MV-4-11 (cell line): ENCODE measurements around the gene GALNT16.
A peak's percentile ranks its signal among the peaks of the same experiment; 100 is the strongest.
"Not testable (repeated sequence)": the region's sequence is repeated elsewhere in the genome, so short reads cannot be mapped to it uniquely, and the experiment has no call there.

Experiments used
- DNase-seq: peaks from one replicate; lab custom pipeline; 2025; lab: John Stamatoyannopoulos, UW

Gene GALNT16

DNA sequence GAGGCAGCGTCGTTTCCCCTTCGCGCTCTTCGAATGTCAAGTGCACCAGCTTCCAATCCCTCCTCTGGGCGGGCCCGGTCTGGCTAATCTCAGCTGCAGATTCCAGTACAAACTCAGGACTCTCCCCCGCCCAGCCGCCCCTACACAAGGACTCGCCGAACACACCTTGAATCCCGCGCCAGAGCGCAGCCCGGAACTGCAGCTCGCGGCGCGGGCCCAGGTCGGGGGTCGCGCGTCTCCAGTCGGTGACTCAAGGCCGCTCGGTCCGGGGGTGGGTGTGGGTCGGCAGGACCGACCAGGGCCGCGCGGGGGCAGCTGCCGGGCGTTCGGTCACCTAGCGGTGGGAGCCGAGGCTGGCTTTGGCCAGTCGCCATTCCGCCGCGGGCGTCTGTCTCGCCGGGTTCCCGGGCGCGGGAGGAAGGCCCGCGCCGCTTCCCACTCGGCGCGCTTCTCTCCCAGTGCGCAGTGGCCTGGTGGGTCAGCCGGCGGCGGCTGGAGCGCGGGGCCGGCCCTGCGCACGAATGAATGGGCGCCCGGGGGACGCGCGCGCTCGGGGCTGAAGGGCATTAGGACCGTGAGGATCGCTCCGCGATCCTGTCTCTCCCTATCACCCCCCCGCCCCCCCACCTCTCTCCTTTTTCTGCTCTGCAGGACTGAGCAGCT, at the start of gene GALNT16:
GALNT16 (plus strand) TSS at position 632 of the 663 bp plus-strand sequence. CDS start 133 bp downstream, outside the sequence.
- DNase-seq = no peak

DNA sequence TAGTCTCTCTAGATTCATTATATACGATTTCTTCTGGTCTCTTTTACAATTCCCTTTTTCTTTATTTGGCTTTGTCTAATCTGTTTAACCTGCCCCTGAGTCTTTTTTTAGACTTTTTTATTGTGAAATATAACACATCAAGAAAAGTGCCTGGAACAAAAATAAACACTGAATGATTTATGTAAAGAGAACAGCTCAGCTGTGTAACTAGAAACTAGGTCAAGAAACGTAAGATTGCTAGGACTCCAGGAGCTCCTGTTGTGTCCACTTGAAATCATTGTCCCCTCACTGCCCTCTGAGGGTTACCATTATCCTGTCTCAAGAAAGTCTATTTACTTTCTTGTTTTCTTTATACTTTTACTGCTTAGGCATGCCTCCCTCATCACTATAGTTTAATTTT, 45.6 kb upstream of the GALNT16 start:
- DNase-seq = no peak

DNA sequence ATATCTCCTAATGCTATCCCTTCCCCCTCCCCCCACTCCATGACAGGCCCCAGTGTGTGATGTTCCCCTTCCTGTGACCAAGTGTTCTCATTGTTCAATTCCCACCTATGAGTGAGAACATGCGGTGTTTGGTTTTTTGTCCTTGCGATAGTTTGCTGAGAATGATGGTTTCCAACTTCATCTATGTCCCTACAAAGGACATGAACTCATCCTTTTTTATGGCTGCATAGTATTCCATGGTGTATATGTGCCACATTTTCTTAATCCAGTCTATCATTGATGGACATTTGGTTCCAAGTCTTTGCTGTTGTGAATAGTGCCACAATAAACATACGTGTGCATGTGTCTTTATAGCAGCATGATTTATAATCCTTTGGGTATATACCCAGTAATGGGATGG, 42.3 kb upstream of the GALNT16 start:
- DNase-seq = not testable (repeated sequence)

DNA sequence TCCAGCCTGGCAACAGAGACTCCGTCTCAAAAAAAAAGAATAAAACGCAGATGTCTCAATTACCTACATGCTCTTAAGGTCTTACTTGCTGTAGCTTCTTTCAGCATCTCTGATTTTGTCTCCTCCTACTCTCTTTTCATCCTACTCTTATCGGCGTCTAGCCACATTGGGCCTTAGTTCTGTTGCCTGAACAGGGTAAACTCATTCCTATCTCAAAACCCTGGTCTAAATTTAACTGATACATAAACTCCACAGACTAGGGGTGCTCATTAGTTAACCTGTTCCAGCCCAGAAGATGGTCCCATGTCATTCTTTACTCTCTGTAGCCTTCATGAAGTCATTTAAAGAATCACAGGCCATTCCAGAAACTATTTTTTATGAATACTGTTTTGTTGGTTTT, 35.0 kb upstream of the GALNT16 start:
- DNase-seq = no peak

DNA sequence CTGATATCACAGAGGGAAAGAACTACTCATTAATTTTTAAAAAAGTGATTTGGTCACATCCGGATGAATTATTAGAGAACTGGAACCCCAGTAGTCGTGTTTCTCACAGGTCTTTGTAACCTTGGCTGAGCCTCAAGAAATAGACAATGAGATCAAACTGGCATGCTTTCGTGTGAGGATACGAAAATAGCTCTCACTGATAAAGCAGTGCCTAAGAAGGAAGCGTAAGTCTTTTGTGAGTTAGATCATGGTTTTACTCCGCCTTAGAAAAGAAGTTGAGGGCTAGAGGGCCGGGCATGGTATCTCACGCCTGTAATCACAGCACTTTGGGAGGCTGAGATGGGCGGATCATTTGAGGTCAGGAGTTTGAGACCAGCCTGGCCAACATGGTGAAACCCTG, 33.8 kb upstream of the GALNT16 start:
- DNase-seq = no peak

DNA sequence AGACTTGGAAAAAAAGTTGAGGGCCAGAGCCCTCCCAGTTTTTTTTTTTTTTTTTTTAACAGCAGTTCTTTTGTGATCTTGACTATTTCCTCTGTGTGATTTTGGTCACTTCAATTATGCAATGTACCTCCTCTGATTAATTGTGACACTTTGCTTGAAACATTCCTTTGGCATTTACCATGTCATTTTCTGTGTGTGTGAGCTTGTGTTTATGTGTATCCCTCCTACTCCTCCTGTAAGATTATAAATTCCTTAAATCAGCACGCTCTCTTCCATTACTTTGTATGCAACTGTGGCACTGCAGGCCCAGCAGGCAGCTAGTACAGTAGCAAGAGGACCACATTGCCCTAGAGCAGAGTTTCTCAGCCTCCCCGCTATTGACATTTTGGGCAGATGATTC, 33.2 kb upstream of the GALNT16 start:
- peak; percentile 6 for DNase-seq

DNA sequence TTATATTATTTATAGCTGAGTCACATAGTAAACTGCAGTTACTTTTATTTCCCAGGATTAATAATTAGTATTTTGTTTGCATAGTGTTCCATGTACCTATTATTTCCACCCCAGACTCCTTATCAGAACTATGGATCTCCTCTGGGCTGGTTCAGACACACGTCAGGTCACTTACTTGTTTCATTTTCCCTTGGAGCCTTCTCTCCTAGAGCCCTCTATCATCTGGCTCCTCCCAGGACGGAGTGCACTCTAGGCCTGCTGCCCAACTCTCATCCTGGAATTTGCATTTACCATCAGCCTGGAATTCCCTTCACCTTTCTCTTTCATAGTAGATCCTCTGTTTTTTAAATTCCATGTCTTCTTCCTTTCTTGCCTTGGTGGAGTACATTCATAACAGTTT, 28.5 kb upstream of the GALNT16 start:
- no peak for DNase-seq

DNA sequence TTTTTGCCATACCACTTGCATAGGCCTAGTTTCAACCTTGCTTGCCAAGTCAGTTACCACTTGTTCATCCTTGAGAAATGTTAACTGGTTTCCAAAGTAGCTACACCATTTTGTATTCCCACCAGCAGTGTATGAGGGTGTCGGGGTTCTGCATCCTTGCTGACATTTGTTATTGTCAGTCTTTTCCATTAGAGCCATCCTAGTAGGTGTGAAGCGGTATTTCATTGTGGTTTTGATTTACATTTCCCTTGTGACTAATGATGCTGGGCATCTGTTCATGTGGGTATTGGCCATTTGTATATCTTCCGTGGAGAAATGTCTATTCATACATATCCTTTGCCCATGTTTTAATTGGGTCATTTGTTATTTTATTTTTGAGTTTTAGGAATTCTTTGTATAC, 27.6 kb upstream of the GALNT16 start:
- no peak for DNase-seq

DNA sequence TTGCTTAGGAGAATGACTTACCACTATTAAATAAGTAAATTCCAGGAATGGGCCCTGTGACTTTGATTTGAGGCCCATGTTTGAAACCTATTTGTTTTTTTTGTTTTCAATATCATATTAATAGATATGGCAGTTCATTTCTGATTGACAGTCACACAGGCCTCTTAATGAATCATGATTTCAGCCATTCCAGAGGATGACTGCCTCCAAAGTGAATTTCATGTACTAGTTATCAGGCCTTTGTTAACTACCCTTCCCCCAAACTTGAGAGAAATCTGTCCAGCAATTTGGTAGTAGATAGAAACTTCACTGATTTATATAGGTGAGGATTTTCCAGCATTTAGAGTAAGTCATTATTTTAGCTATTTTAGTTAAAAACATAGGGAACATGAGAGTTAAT, 25.9 kb upstream of the GALNT16 start:
- DNase-seq = no peak

DNA sequence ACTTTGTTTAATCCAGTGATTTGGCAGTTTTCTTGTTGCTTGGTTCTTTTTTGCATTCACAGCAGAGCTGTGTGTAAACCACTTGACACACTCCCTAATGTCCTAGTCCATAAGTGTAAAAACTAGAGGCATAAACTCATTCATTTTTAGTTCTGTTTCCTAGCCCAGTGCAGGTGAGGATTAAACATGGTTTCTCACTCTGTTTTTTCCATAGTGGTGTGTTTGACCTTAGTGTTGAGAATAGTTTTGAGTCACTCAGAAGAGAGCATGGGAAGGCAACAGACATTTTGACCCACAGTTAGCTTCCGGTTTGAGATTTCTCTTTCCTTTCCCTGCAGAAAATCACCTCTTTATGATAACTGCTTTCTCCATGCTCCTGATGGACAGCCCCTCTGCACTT, 24.2 kb upstream of the GALNT16 start:
- DNase-seq = no peak

DNA sequence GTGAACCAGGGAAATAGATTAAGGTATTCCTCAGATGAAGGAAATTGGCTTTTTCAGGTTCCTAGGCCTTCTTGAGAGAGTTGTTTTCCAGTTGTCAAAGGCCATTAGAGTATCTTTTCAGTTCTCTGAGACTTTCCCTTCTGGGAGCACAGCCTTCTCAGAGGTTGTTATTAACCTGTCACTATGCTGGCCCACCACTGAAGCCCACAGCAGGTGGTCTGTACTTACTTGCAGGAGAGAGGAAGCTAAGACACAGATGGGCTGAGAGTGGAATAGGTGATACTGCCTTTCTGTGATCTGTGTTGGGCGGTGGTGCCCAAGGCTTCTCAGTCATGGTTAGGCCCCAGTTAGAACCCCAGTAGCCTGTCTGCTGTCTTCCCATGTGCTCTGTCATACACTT, 22.8 kb upstream of the GALNT16 start:
- DNase-seq = no peak

DNA sequence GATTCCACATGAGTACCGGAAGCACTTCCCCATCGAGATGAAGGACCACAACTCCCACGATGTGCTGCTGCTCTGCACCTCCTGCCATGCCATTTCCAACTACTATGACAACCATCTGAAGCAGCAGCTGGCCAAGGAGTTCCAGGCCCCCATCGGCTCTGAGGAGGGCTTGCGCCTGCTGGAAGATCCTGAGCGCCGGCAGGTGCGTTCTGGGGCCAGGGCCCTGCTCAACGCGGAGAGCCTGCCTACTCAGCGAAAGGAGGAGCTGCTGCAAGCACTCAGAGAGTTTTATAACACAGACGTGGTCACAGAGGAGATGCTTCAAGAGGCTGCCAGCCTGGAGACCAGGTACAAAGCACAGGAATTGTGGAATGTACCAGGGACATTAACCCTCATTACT, 22.4 kb upstream of the GALNT16 start:
- no peak for DNase-seq

DNA sequence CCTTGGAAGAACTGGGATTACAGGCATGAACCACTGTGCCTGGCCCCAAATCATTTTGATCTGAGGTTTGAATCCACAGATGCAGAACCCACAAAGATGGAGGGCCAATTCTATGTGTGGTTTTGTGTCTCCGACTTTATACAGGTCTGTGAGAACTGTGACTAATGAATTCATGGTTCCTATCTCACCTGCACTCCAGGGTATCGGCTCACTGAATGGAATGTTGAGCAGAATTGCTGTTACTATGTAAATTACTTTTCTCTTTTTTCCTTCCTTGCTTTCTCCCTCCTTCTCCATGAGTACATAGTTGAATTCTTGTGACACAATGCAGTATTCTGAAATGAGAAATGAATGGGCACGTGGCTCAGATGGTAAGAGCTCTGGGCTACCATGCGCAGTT, 21.1 kb upstream of the GALNT16 start:
- no peak for DNase-seq

DNA sequence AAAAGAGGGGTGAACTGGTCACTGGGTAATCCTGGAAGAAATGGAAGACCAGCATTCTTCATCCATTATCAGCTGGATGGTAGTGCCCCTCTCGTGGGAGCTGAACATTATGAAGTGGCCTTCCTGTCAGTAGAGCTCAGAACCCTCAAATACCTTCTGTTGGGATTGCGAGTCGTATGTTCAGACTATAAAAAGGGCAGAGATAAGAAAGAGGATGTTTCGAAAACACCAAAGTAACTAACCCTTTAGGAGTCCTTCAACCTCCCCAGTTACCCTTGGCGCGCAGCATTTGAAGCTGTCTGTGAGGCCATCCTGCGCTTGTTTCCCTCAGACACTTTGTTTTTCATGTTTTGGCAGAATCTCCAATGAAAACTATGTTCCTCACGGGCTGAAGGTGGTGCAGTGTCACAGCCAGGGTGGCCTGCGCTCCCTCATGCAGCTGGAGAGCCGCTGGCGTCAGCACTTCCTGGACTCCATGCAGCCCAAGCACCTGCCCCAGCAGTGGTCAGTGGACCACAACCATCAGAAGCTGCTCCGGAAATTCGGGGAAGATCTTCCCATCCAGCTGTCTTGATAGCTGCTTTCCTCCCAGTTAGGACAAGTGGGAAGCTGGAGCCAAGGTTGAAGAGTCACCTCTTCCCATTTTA, 19.3 kb upstream of the GALNT16 start:
- peak; percentile 45 for DNase-seq

DNA sequence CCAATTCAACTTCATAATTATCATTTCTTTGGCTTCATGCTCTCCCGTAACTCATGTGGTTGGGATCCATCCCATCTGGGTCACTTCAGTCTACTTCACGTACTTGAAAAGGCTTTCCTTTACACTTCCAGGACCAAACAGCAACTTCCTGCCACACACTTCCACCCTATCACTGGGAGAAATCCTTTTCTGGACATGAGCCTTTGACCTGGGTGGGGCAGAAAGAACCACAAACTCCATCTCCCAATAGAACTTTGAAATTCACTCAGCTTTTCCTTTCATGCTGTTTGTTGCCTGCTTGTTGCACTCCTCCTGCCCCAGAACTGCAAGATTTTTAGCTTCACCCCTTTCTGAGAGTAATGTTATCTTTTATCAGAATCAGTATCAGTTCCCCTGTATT, 18.4 kb upstream of the GALNT16 start:
- DNase-seq = no peak

DNA sequence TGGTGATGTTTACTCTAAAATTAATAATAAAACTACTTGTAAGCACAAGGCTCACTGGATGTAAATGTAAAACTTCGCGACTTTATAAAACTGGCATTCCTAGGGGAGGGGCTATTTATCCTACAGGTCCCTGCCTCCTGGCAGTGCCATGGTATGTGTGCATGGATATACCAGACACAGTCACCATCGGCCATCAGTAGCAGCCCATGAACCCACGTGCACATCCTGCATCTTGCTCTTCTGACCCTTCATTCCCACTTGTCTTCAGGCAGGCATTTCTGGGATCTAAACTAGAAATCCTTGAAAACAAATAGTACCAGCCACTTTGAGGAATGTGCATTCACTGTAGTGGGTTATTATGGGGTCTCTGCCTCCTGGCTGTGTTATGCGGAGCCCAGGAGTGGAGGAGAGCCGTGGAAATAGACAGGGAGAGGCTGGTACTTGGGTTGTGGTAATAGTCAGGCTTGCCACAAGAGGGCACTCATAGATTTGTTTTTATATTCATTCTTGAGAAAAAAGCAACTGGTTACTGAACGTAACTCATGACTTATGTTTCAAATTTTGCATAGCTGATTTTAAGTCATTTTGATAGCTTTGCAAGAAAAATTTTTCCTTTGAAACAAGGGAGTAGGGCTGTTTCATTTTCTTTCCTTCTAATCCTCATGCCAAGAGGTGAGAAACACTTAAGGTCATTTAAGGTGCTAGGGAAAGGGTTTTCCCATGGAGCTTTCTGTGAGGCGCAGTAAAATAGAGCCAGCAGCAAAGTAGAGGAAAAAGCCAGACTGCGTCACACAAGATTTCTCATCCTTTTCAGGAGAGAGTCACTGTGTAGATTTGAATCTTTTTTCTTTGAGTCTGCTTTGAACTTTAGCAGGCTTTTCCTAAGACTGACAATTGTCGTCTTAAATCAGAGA, 17.4 kb upstream of the GALNT16 start:
- DNase-seq = peak; percentile 66

DNA sequence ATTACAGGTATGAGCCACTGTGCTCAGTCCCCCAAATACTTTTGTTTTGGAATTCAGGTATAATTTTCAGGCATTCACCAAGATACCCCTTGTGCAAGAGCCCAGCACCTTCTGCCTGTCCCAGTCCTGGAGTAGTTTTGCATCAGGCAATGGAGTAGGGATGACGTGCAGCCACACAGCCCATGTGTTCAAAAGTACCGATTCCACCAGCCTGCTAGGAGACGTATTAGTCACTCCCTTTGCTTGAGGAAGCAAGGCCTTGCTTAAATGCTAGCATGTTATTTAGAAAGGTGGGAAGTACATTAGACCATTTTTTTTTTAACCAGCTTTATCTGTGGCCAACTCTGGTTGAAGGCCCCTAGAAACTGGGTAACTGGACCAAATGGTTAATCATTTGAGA, 15.0 kb upstream of the GALNT16 start:
- no peak for DNase-seq

DNA sequence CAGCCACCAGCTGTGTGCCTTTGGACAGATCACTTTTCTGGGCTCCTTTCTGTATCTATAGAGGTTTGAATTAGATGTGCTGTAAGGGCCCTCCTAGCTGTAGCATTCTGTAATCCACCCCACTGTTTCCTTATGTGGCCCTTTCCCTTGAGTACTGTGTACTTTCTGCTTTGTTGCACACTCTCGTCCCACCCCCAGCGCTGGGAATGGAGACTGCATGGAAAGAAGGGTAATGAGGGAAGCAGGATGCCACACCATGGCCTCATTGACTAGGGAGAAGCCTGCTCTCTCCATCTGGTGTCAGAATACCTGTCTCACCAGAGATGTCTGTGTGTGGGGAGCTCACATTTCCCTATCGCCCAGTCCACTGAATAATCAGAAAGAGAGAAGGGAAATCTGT, 13.6 kb upstream of the GALNT16 start:
- no peak for DNase-seq

DNA sequence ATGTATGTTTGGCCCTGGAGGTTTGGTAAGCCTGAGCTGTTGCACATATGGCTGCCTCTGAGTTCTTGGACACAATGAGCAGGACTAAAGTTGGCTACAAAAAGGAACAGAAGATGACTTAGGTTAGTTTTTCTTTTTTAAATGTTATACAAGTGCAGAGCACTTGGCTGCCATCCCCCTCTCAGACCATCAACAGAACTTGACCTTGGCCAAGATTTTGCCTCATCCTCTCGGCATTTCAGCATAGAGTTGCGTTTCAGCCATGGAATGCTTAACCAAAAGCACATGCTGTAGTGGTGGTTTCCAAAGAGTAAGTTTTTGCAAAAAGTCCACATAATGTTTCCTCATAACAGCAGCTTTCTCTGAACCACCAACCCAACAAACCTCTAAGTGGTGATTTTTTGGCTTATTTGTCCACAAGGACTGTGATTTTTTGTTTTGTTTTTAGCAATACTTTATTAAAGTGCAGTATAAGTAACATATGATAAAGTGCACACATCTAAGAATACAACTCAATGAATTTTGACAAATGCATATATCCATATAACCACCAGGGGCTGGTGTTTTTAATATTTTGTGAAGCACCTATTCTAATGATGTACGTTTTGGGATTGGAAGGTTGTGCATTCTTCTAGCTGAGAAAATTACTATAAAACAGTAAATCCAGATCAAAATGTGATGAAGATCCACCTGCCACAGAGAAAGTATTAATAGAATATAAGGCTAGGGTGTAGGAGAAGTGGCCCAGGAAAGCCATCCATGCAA, 12.1 kb upstream of the GALNT16 start:
- DNase-seq = no peak

DNA sequence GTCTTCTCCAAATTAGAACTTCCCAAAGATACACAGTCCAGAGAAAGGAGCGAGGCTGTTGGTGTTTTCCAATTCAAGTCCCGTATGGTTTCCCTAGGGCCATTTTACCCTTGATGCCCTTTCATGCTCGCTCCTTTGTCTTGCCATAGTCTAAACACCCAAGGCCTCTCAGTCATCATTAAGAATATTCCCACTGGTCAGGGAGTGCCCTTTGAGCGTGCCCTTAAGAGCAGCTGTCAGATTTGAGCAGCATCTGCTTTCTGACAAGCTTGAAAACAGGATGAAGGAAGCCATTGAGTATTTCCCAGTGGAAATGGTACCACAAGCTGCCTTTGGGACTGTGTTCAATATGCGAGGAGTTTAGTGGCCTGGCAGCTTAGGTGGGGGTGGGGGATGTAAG, 10.4 kb upstream of the GALNT16 start:
- no peak for DNase-seq

DNA sequence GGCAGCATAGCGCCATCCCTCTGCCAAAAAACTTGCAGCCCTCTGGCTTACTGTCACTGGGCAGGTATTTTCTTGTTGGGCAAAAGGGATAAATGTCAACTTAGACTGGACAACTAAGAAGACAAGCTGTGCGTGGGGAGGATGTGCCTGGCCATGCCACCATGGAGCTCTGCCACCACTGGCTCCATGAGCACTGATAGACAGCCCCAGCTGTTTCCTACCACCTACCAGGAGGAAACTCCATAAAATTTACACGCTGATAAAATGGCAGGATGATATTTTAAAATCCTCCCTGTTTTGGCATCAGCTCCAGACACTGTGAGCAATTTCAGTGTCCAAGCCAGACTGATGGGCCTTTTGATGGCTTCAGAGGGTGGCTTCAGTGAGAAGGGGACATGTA, 7.1 kb upstream of the GALNT16 start:
- no peak for DNase-seq

DNA sequence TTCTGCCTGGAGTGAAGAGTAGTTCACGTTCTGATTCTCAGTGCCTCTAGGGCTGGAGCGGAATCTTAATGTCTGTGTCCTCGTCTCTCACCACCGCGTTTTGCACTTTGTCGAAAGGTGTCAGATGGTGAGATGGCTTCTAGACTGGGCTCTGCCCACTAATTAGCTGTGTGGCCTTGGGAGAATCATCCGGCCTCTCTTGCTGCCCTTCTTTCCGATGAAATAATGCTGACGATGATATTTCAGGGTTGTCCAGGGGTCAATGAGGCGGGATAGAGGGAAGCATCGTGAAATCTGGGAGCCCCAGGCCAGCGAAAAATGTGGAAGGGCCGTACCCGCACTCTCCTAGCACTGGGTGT, 811 bp upstream of the GALNT16 start:
- DNase-seq = no peak
